ELF-1 (cell line): ENCODE data around the gene TRIP10.
"Not testable (repeated sequence)": the region's sequence is repeated elsewhere in the genome, so short reads cannot be mapped to it uniquely, and the experiment has no call there.

Experiments
- DNase-seq: peaks from one replicate; pipeline ENCODE4 v3.0.0-alpha.2; 2016; ENCODE audit warnings: low read depth, low spot score

TRIP10 gene

GRCh38 chr19:6740589-6741343, 1.3 kb downstream of the TRIP10 start:
- DNase-seq: peak; percentile 67

- DNase-seq: peak; percentile 88
Measured at GRCh38 chr19:6743066-6743465, 3.6 kb downstream of the TRIP10 start.

GRCh38 chr19:6743714-6744380, 4.4 kb downstream of the TRIP10 start:
- peak; percentile 53 for DNase-seq

GRCh38 chr19:6744381-6745301, 5.2 kb downstream of the TRIP10 start:
- peak; percentile 75 for DNase-seq

GRCh38 chr19:6745965-6746364, 6.5 kb downstream of the TRIP10 start:
- no peak for DNase-seq

GRCh38 chr19:6748543-6748942, 9.1 kb downstream of the TRIP10 start:
- DNase-seq: not testable (repeated sequence)

- DNase-seq: no peak
Measured at GRCh38 chr19:6750062-6750461, 10.6 kb downstream of the TRIP10 start.

- no peak for DNase-seq
Measured at GRCh38 chr19:6751189-6751588, 11.7 kb downstream of the TRIP10 start.

GRCh38 chr19:6752256-6753177, 13.0 kb downstream of the TRIP10 start:
- DNase-seq: peak; percentile 92

GRCh38 chr19:6753178-6754031, 13.9 kb downstream of the TRIP10 start:
- peak; percentile 98 for DNase-seq

- DNase-seq: no peak
Measured at GRCh38 chr19:6754136-6754535, 14.7 kb downstream of the TRIP10 start.

GRCh38 chr19:6754653-6755463, 15.4 kb downstream of the TRIP10 start:
- DNase-seq: no peak

GRCh38 chr19:6760606-6761005, 21.1 kb downstream of the TRIP10 start:
- DNase-seq: no peak

GRCh38 chr19:6761053-6761676, 21.7 kb downstream of the TRIP10 start:
- DNase-seq: no peak

GRCh38 chr19:6762253-6762797, 22.8 kb downstream of the TRIP10 start:
- not testable (repeated sequence) for DNase-seq

GRCh38 chr19:6765738-6766356, 26.4 kb downstream of the TRIP10 start:
- DNase-seq: peak; percentile 94

- DNase-seq: peak; percentile 46
Measured at GRCh38 chr19:6766357-6767080, 27.0 kb downstream of the TRIP10 start.

GRCh38 chr19:6767081-6767356, 27.5 kb downstream of the TRIP10 start:
- no peak for DNase-seq
